Measurements from ENCODE around the gene TRIML1.

TRIML1 gene

DNA sequence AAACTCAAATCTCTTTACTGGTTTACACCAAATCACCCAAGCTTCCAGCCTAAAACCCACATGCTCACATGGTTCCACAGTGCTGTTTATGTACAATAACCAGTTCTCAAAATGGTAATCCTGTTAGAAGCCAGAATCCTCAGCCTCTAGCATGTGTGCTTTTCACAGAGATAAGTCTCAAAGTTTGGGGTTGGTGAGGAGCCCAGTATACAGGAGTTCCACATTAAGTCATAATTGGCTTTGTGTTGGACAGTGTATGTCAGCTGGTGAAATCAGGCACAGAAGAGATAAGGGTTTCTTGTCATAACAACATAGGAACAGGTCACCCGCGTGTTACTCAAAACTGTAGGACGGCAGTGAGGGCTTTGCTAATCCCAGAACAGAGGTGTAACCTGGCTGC, at the start of gene TRIML1:
Gene TRIML1 (plus strand): TSS at position 301 of the 400 bp plus-strand sequence. CDS start 118 bp downstream, outside the sequence.
- Mint-ChIP-seq H3K4me3 (no peak within 1 kb of the TSS), H3K27ac (no peak within 1 kb of the TSS), H3K36me3 (ENCODE audit: low read depth) (no peaks in the 10 kb centered on the region), H3K27me3 (ENCODE audit: low read depth) (no peaks in the 10 kb centered on the region), H3K9me3 (no peaks in the 10 kb centered on the region), H3K4me1 (no peaks in the 10 kb centered on the region)
- TF ChIP-seq CTCF (IDR thresholded peaks at IDR 0.05; ENCODE audit: unreplicated experiment in 3 of 3), result no peak

GRCh38 chr4:188092824-188093223, 46.4 kb upstream of the TRIML1 start:
- H3K27me3 Mint-ChIP-seq (ENCODE audit: low read depth), result no peaks in the 10 kb centered on the region
- H3K4me1 Mint-ChIP-seq, result no peaks in the 10 kb centered on the region
- H3K27ac Mint-ChIP-seq, result no peak overlapping the region
- no peak overlapping the region for H3K4me3 Mint-ChIP-seq
- no peak for TF ChIP-seq CTCF (IDR thresholded peaks at IDR 0.05; ENCODE audit: unreplicated experiment in 3 of 3)
- H3K36me3 Mint-ChIP-seq (ENCODE audit: low read depth), result no peaks in the 10 kb centered on the region
- no peaks in the 10 kb centered on the region for H3K9me3 Mint-ChIP-seq

- Mint-ChIP-seq H3K9me3 (peaks cover 3% of the 10 kb centered on the region), H3K4me1 (peaks cover 11% of the 10 kb centered on the region), H3K27ac (no peak overlapping the region), H3K36me3 (ENCODE audit: low read depth) (no peaks in the 10 kb centered on the region), H3K27me3 (ENCODE audit: low read depth) (peaks cover 10% of the 10 kb centered on the region), H3K4me3 (no peak overlapping the region)
- no peak for TF ChIP-seq CTCF (IDR thresholded peaks at IDR 0.05; ENCODE audit: unreplicated experiment in 3 of 3)
These were observed 32.8 kb upstream of the TRIML1 start for GRCh38 chr4:188106454-188106853.

DNA sequence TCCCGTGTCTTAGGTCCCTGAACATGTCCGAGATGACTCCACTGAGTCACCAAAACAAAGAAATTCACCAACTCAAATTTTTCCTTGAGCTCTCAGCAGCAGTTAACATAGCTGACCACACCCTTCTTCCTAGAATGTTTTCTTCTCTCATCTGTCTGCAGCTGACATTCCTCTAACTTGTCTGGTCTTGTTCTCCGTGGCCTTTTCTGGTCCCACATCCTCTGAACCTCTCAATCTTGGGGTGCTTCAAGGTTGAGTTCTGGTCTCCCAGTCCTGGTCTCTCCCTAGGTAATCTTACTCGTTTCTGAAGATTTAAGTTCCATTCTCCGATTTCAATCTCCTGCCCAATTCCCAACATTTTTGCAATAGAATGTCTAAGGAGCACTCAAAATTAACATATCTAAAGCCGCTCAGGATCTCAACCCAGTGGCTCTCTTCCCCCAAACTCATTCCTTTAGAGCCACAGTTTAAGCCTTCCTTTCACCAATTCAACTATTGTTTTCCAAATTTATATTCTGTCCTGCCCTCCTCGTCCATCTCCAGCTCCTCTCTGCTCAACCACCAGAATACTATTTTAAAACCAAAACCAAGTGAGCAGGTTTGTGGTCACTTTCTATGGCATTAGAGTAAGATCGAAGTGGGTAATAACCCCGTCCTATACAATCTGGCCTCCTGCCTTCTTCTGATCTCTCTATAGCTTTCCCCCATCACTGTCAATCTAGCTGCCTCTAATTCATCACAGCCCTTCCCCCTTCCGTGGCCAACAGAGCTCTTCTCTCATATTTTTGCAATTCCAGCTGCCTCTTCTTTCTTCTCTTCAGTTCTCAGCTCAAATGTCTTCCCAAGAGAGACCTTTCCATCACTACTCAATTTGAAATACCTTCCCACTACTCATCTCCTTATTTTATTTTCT, 31.1 kb upstream of the TRIML1 start:
- Mint-ChIP-seq H3K27ac (no peak overlapping the region), H3K27me3 (ENCODE audit: low read depth) (peaks cover 10% of the 10 kb centered on the region), H3K36me3 (ENCODE audit: low read depth) (no peaks in the 10 kb centered on the region), H3K4me3 (no peak overlapping the region), H3K4me1 (peaks cover 11% of the 10 kb centered on the region), H3K9me3 (peaks cover 3% of the 10 kb centered on the region)
- TF ChIP-seq CTCF (IDR thresholded peaks at IDR 0.05; ENCODE audit: unreplicated experiment in 3 of 3), result no peak

DNA sequence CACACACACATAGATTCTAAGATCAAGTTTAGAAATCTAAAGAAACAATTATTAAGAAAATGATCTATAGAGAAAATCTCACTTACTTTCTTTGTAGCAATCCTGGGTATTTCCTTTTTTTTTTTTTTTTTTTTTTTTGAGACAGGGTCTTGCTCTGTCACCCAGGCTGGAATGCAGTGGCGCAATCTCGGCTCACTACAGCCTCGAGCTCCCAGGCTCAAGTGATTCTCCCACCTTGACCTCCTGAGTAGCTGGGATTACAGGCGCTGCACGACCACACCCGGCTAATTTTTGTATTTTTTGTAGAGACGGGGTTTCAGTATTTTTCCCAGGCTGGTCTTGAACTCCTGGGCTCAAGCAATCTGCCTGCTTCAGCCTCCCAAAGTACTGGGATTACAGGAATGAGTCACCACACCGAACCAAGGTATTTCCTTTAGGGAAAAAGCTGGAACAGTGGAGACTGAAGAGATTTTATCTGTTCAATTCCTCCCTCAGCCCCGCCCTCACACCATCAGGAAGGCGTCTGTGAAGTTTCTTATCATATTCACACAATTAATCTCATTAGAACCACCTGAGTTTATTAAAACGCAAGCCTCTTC, 30.0 kb upstream of the TRIML1 start, which contains the start of gene TRIML2:
Gene TRIML2 (minus strand): TSS at position 447 of the 599 bp plus-strand sequence. CDS start 4,235 bp downstream, outside the sequence.
- Mint-ChIP-seq H3K9me3 (no peaks in the 10 kb centered on the region), H3K27ac (no peak within 1 kb of the TSS), H3K27me3 (ENCODE audit: low read depth) (peaks cover 10% of the 10 kb centered on the region), H3K4me3 (no peak within 1 kb of the TSS), H3K4me1 (peaks cover 11% of the 10 kb centered on the region), H3K36me3 (ENCODE audit: low read depth) (no peaks in the 10 kb centered on the region)
- TF ChIP-seq CTCF (IDR thresholded peaks at IDR 0.05; ENCODE audit: unreplicated experiment in 3 of 3), result no peak

All from nephron (organoid).